GM18868 (cell line): ENCODE data around the gene POU3F1.

ENCODE experiments used
- ATAC-seq: cut with Tn5 transposase; IDR thresholded peaks from one replicate; pipeline ENCODE4 v1.9.1; 2021; ENCODE audit warnings: mild to moderate bottlenecking, moderate library complexity; ENCODE audit not compliant: unreplicated experiment

The POU3F1 gene

GRCh38 chr1:38074302-38074677 is 27.7 kb upstream of the POU3F1 start:
- ATAC-seq = no peak

GRCh38 chr1:38073534-38074301 is 27.1 kb upstream of the POU3F1 start:
- no peak for ATAC-seq

- ATAC-seq = no peak
These were observed 26.3 kb upstream of the POU3F1 start for GRCh38 chr1:38072858-38073257.

GRCh38 chr1:38071312-38072256 is 25.0 kb upstream of the POU3F1 start:
- ATAC-seq = peak; percentile 66

GRCh38 chr1:38068980-38069340 is 22.4 kb upstream of the POU3F1 start:
- ATAC-seq = no peak

GRCh38 chr1:38068220-38068979 is 21.8 kb upstream of the POU3F1 start:
- no peak for ATAC-seq

GRCh38 chr1:38064197-38064903 is 17.8 kb upstream of the POU3F1 start:
- ATAC-seq = no peak

GRCh38 chr1:38063616-38064015 is 17.0 kb upstream of the POU3F1 start:
- ATAC-seq = no peak

GRCh38 chr1:38062361-38063288 is 16.0 kb upstream of the POU3F1 start:
- no peak for ATAC-seq

- ATAC-seq = peak; percentile 87
These were observed 15.3 kb upstream of the POU3F1 start for GRCh38 chr1:38061883-38062328.

- ATAC-seq = no peak
These were observed 14.7 kb upstream of the POU3F1 start for GRCh38 chr1:38061290-38061689.

- no peak for ATAC-seq
These were observed 13.9 kb upstream of the POU3F1 start for GRCh38 chr1:38060498-38060897.

- ATAC-seq = no peak
These were observed 13.2 kb upstream of the POU3F1 start for GRCh38 chr1:38059635-38060250.

- ATAC-seq = no peak
These were observed 9.4 kb upstream of the POU3F1 start for GRCh38 chr1:38055965-38056364.

GRCh38 chr1:38055398-38055797 is 8.8 kb upstream of the POU3F1 start:
- ATAC-seq = no peak

GRCh38 chr1:38053416-38054091 is 7.0 kb upstream of the POU3F1 start:
- no peak for ATAC-seq

- peak; percentile 66 for ATAC-seq
These were observed 6.3 kb upstream of the POU3F1 start for GRCh38 chr1:38052750-38053415.

GRCh38 chr1:38051079-38051543 is 4.5 kb upstream of the POU3F1 start:
- no peak for ATAC-seq
